Cardiac fibroblast (primary cell): ENCODE results near the gene GABRQ.
"Not testable (repeated sequence)": the region's sequence is repeated elsewhere in the genome, so short reads cannot be mapped to it uniquely, and the experiment has no call there.

Experiments
- DNase-seq, 2 donors: peaks; one replicate each; pipeline versions ENCODE4 v3.0.0 to v3.0.0-alpha.2; 2010; ENCODE audit warnings: low read depth in 2 of 2
- H3K4me3 ChIP-seq, 2 donors: replicated peaks in 1 of 2; 1 replicate in 1 of 2; 2 replicates in 1 of 2; pipeline ENCODE4 v1.5.1; 2011; ENCODE audit warnings: low read depth in 2 of 2, low read length in 2 of 2, mild to moderate bottlenecking in 2 of 2, moderate library complexity in 1 of 2
- CTCF ChIP-seq: IDR thresholded peaks from one replicate; pipeline ENCODE4 v1.5.1; 2011; ENCODE audit warnings: low read depth, mild to moderate bottlenecking, low read length, inconsistent platforms

The GABRQ gene

DNA sequence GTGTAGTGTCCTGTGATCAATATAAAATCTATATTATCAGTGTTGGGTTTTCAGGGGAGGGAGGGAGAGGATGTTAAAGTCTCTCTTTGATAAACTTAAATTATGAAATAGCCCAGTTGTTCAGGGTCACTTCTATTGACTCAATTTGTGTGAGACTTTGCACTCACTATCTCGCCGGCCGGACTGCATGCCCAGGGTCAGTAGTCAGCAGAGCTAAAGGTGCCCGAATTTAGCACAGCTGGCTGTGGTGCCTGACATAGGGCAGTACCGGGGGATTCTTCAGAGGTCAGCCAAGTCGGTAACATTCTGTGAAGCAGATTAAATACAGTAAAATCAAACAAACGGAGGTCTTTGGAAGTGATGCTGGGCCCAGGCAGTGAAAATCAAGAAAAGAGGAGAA is 19.2 kb downstream of the GABRQ start:
- no peak for DNase-seq
- no peak for TF ChIP-seq CTCF
- H3K4me3 ChIP-seq: no peak overlapping the region

GRCh38 chrX:152658302-152658701 is 20.6 kb downstream of the GABRQ start:
- no peak overlapping the region for H3K4me3 ChIP-seq
- DNase-seq: no peak
- TF ChIP-seq CTCF: no peak

- no peak for DNase-seq
- no peak overlapping the region for H3K4me3 ChIP-seq
- no peak for TF ChIP-seq CTCF
Measured at GRCh38 chrX:152663086-152663485, 25.4 kb downstream of the GABRQ start.

DNA sequence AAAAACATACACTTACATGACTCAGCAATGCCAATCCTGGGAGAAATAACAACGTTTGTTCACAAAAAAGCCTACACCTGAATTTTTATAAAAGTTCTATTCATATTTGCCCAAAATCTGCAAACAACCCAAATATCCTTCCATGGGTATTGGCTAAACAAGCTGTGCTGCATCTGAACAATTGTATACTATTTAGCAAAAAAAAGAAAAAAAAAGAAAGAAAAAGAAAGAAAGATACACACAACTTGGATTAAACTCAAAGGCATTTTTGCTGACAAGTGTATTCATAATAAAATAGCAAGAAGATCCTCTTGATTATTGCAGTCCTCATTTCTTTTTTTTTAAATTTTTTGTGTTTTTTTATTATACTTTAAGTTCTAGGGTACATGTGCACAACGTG is 36.4 kb downstream of the GABRQ start:
- TF ChIP-seq CTCF: no peak
- DNase-seq: no peak
- H3K4me3 ChIP-seq: no peak overlapping the region

DNA sequence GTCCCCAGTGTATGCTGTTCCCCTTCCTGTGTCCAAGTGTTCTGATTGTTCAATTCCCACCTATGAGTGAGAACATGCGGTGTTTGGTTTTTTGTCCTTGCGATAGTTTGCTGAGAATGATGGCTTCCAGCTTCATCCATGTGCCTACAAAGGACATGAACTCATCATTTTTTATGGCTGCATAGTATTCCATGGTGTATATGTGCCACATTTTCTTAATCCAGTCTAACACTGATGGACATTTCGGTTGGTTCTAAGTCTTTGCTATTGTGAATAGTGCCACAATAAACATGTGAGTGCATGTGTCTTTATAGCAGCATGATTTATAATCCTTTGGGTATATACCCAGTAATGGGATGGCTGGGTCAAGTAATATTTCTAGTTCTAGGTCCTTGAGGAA is 37.0 kb downstream of the GABRQ start:
- not testable (repeated sequence) for DNase-seq, H3K4me3 ChIP-seq

GRCh38 chrX:152681012-152681411 is 43.3 kb downstream of the GABRQ start:
- DNase-seq, H3K4me3 ChIP-seq: not testable (repeated sequence)

DNA sequence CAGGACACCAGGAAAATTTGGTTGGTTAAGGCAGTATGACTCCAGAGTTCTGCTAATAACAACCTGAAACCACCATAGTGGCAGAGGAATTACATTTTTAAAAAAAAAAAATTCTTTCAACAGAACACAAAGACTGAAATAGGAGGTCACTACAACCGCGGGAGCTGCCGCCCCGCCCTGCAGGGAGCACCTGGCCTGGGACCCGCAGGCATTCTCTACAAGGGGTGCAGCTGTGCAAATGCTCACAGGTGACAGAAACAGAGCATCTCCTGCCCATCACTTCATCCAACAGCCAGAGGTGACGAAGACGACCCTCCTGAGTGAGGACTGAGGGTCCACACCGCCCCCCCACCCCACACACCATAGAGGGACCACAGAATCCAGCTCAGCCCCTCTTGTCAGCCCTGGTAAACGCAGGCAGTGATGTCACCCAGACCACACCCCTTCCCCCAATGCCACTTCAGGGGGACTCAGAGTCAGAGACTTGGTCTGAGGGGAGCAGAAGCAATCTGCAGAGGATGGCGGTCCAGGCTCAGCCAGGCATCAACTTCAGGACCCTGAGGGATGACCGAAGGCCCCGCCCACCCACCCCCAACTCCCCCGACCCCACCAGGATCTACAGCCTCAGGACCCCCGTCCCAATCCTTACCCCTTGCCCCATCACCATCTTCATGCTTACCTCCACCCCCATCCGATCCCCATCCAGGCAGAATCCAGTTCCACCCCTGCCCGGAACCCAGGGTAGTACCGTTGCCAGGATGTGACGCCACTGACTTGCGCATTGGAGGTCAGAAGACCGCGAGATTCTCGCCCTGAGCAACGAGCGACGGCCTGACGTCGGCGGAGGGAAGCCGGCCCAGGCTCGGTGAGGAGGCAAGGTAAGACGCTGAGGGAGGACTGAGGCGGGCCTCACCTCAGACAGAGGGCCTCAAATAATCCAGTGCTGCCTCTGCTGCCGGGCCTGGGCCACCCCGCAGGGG is 60.5 kb downstream of the GABRQ start, which contains the start of gene MAGEA3:
Gene MAGEA3 (plus strand): TSS at position 843 of the 980 bp plus-strand sequence. CDS start 2,039 bp downstream, outside the sequence.
- not testable (repeated sequence) for H3K4me3 ChIP-seq, DNase-seq

- H3K4me3 ChIP-seq, DNase-seq: not testable (repeated sequence)
Measured at GRCh38 chrX:152700390-152700789, 62.7 kb downstream of the GABRQ start.

- not testable (repeated sequence) for DNase-seq, H3K4me3 ChIP-seq
Measured at GRCh38 chrX:152706500-152706899, 68.8 kb downstream of the GABRQ start.
